ENCODE data around the gene BTN1A1.

BTN1A1 gene

DNA sequence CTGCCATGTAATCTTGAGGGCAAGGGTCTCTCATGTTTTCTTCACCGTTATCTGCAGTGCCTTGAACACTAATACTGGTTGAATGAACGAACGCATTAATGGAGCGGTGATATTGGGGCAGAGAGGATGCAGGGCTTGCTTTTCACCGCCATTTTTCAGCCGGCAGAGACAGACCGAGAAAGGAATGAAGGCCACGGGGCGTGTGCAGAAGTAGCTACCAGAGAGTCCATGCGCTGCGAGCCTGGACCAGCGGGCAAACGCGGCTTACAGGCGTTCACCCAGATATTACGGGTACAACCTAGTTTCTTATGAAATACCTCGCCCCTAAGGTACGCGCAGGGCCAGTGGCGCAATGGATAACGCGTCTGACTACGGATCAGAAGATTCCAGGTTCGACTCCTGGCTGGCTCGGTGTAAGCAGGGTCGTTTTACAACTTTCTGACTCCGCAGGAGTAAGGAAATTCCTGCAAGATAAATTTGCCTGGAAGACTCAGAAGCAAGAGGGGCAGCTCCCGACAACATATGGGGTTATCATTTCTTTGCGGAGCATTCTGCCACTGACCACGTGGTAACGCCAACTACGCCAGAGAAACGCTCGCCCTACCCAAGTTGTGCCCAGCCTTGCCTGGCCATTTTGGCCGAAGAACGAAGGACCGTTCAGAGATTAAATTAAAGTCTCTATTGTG lies 37.2 kb downstream of the BTN1A1 start:
- peak overlapping the region; percentile 95 for H3K4me3 ChIP-seq (ENCODE audit: control insufficient read depth, low read depth, low read length)
- TF ChIP-seq, protein P1, sequence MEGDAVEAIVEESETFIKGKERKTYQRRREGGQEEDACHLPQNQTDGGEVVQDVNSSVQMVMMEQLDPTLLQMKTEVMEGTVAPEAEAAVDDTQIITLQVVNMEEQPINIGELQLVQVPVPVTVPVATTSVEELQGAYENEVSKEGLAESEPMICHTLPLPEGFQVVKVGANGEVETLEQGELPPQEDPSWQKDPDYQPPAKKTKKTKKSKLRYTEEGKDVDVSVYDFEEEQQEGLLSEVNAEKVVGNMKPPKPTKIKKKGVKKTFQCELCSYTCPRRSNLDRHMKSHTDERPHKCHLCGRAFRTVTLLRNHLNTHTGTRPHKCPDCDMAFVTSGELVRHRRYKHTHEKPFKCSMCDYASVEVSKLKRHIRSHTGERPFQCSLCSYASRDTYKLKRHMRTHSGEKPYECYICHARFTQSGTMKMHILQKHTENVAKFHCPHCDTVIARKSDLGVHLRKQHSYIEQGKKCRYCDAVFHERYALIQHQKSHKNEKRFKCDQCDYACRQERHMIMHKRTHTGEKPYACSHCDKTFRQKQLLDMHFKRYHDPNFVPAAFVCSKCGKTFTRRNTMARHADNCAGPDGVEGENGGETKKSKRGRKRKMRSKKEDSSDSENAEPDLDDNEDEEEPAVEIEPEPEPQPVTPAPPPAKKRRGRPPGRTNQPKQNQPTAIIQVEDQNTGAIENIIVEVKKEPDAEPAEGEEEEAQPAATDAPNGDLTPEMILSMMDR (IDR thresholded peaks at IDR 0.05; ENCODE audit: control insufficient read depth, insufficient read depth, low read depth, low read length, missing control alignments): no peak
- DNase-seq (ENCODE audit: low read depth): peak; percentile 81

DNA sequence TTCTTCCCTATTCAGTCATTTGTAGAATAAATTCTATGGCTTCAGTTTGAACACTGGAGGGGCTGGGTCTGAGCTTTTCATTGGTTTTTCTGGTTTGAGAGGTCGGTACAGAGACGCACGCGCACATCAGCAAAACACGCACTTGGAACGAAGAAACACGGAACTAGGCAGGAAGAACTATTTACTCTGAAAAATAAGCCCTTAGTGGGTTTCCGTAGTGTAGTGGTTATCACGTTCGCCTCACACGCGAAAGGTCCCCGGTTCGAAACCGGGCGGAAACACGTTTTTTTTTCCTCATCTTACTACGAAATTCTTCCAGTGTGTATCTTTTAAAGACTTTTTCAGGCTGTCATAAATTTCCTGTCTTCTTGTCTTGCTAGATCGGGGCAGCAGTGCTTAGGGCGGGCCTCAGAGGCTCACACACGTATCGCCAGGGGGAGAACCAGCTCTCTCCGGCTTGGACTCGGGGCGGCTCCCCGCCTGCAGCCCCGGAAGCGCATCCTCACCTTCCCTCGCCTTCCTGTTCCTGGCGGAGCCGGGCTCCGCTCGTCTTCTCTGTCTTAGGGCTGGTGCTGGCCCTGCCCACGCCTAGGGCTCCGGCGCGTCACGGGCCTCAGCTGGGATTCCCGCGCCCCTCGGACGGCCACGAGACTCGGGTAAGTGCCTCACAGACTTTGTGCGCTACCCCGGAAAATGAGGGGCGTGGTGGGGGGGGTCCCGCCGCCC lies 37.9 kb downstream of the BTN1A1 start, which contains the start of gene HMGN4:
HMGN4 (plus strand) TSS at position 521 of the 726 bp plus-strand sequence. CDS start 6,841 bp downstream, outside the sequence.
- peak; percentile 68 for DNase-seq (ENCODE audit: low read depth)
- H3K4me3 ChIP-seq (ENCODE audit: control insufficient read depth, low read depth, low read length): peak within 1 kb of the TSS; percentile 95
- TF ChIP-seq, protein P1 (IDR thresholded peaks at IDR 0.05; ENCODE audit: control insufficient read depth, insufficient read depth, low read depth, low read length, missing control alignments): no peak

DNA sequence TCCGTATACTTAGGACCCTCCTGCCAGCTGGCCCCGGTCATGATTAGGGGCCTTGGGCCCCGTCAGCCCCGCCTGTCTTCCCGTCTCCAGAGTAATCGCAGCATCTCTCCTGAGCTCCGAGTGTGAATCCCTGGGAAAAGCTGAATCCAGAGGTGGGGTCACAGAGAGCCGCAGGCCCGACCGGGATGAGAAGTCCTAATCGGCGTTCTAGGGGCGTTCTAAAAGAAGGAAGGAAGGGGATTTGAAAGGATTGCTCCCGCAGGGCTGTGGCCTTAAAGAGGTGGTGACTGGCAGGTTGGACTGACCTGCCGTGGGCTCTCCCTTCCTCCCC lies 38.4 kb downstream of the BTN1A1 start:
- no peak for DNase-seq (ENCODE audit: low read depth)
- TF ChIP-seq, protein P1 (IDR thresholded peaks at IDR 0.05; ENCODE audit: control insufficient read depth, insufficient read depth, low read depth, low read length, missing control alignments): no peak
- H3K4me3 ChIP-seq (ENCODE audit: control insufficient read depth, low read depth, low read length): peak overlapping the region; percentile 95

DNA sequence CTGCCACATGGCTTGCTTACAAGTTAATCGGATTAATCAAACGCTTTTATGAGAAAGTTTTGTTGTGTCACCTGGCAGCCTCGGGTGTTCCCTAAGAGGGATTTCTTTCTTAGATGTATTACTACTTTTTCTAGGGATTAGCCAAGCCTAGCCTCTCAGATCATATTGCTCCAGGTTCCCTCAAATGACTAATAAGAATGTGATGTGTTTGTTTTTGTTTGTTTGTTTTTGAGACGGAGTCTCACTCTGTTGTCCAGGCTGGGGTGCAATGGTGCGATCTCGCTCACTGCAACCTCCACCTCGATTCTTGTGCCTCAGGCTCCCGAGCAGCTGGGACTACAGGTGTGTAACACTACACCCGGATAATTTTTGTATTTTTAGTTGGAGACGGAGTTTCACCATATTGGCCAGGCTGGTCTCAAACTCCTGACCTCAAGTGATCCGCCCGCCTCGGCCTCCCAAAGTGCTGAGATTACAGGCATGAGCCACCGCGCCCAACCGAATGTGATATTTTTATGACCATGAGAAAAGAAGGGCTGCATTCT lies 39.0 kb downstream of the BTN1A1 start:
- TF ChIP-seq, protein P1 (IDR thresholded peaks at IDR 0.05; ENCODE audit: control insufficient read depth, insufficient read depth, low read depth, low read length, missing control alignments): no peak
- DNase-seq (ENCODE audit: low read depth): no peak
- H3K4me3 ChIP-seq (ENCODE audit: control insufficient read depth, low read depth, low read length): peak overlapping the region; percentile 95

DNA sequence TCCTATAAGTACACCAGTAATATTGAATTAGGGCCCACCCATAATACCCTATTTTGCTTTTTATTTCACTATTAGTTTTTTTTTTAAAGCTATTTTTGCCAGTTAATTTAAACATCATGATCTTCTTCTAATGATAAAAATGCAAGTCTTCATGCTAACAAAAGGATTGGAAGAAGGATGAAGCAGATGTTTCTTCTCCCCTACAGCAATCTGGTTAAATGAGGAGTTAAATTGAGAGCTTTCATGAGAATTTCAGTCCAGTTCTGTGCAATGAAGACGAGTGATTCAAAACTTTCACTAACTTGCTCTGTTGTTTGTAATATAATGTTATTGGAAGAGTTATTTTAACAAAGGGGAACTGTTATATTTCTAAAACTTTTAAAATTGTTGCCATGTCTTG lies 41.5 kb downstream of the BTN1A1 start:
- H3K4me3 ChIP-seq (ENCODE audit: control insufficient read depth, low read depth, low read length): no peak overlapping the region
- TF ChIP-seq, protein P1 (IDR thresholded peaks at IDR 0.05; ENCODE audit: control insufficient read depth, insufficient read depth, low read depth, low read length, missing control alignments): no peak
- no peak for DNase-seq (ENCODE audit: low read depth)

DNA sequence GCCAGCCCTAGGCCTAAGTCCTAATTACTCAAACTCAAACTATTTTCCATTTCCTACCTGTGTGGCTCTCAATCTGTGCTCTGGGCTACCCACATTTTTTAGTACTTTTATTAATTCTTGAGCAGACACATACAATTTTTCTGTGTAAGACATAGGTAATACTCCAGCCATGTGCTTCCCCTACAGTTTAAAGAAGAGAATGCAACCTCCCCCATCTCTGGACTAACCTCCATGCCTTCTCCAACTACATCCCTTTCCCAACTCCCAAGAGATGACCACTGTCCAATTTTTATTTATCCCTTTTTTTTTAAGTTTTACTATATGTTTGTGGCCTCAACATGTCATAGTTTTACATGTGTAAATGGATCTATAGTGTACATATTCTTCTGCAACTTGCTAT lies 43.9 kb downstream of the BTN1A1 start:
- TF ChIP-seq, protein P1 (IDR thresholded peaks at IDR 0.05; ENCODE audit: control insufficient read depth, insufficient read depth, low read depth, low read length, missing control alignments): peak; percentile 40
- no peak overlapping the region for H3K4me3 ChIP-seq (ENCODE audit: control insufficient read depth, low read depth, low read length)
- DNase-seq (ENCODE audit: low read depth): no peak

All from AG09309 (cell line).